HepG2 (cell line): ENCODE data around the gene ST3GAL2. TPM values are rescaled to one million over a fixed set of nuclear protein-coding genes. Genes with fewer than 3 reads are reported as not detected.

Experiments used
- ATAC-seq: fragments of 200-7000 bp; cut with Tn5 transposase; 3 replicates; pipeline ENCODE4 v1.9.1; 2020; ENCODE audit warnings: mild to moderate bottlenecking, moderate library complexity
- BruUV-seq: library from RNA; stranded (reverse); fragments of 400-500 nt; replicated peaks from 2 replicates; lab custom pipeline; 2021; lab: Mats Ljungman, UMichigan
- CTCF ChIA-PET: fragments of 300-600 bp; formaldehyde crosslinking; extraction: SDS; loops from one replicate; lab custom pipeline; 2021; ENCODE audit warnings: low total read pairs, inconsistent platforms, low intra/inter-chr PET ratio; lab: Yijun Ruan, JAX
- POLR2A ChIA-PET: fragments of 350-600 bp; sonication (Branson Sonifier 250); formaldehyde crosslinking; loops from one replicate; lab custom pipeline; 2020; ENCODE audit warnings: antibody characterized with exemption, inconsistent platforms; lab: Yijun Ruan, JAX
- DNase-seq: peaks from one replicate; pipeline ENCODE4 v3.0.0-alpha.2; 2015; ENCODE audit warnings: low spot score
- FAIRE-seq: peaks from 3 replicates; lab custom pipeline; 2011; peaks lifted over from hg19 to GRCh38; lab: Jason Lieb, UNC
- H2AFZ ChIP-seq: one replicate; pipeline ENCODE4 v1.6.1; 2011; ENCODE audit warnings: low read length, inconsistent platforms
- H3K27ac ChIP-seq: fragments of 300-600 bp; 3 replicates; pipeline ENCODE4 v1.8.0; 2011; ENCODE audit warnings: mixed run types, mild to moderate bottlenecking, mixed read lengths, low read length, inconsistent platforms; ENCODE audit not compliant: insufficient read depth; ENCODE audit errors: extremely low read length
- H3K27me3 ChIP-seq, 2 experiments: fragments of 200-600 bp in 1 of 2; 2 replicates in 1 of 2; 3 replicates in 1 of 2; pipeline versions ENCODE4 v1.6.0 to v1.8.0; 2011; ENCODE audit warnings: low read length in 2 of 2, mild to moderate bottlenecking in 2 of 2, moderate library complexity in 2 of 2, inconsistent platforms in 1 of 2; ENCODE audit not compliant: insufficient read depth in 2 of 2, control insufficient read depth in 1 of 2
- H3K36me3 ChIP-seq, 2 experiments: fragments of 200-600 bp in 1 of 2; replicated peaks in 1 of 2; 2 replicates in 1 of 2; 3 replicates in 1 of 2; pipeline versions ENCODE4 v1.5.1 to v1.8.0; 2011; ENCODE audit warnings: low read length in 2 of 2, inconsistent platforms in 1 of 2; ENCODE audit not compliant: insufficient read depth in 2 of 2, control insufficient read depth in 1 of 2
- H3K4me1 ChIP-seq: 2 replicates; pipeline ENCODE4 v1.5.1; 2012; ENCODE audit warnings: low read length, inconsistent platforms; ENCODE audit not compliant: insufficient read depth
- H3K4me2 ChIP-seq: 2 replicates; pipeline ENCODE4 v1.6.0; 2011; ENCODE audit warnings: low read depth, low read length, inconsistent platforms
- H3K4me3 ChIP-seq, 3 experiments: fragments of 200-600 bp in 1 of 3; sonication (generic), shearing (Covaris generic) in 1 of 3; replicated peaks in 1 of 3; 2 replicates each; pipeline ENCODE4 v1.5.1; 2011 to 2016; ENCODE audit warnings: low read length in 3 of 3, inconsistent platforms in 2 of 3, low read depth in 2 of 3, mild to moderate bottlenecking in 2 of 3, control low read depth in 1 of 3, mixed read lengths in 1 of 3; ENCODE audit not compliant: insufficient read depth in 1 of 3
- H3K79me2 ChIP-seq: one replicate; pipeline ENCODE4 v1.6.1; 2011; ENCODE audit warnings: low read length, inconsistent platforms; ENCODE audit not compliant: insufficient read depth
- H3K9ac ChIP-seq: 2 replicates; pipeline ENCODE4 v1.6.0; 2011; ENCODE audit warnings: mild to moderate bottlenecking, low read depth, low read length, inconsistent platforms; ENCODE audit not compliant: insufficient read depth
- H3K9me3 ChIP-seq: 2 replicates; pipeline ENCODE4 v1.5.1; 2012; ENCODE audit warnings: mild to moderate bottlenecking, low read length
- H4K20me1 ChIP-seq: 2 replicates; pipeline ENCODE4 v1.6.0; 2011; ENCODE audit warnings: inconsistent platforms, mild to moderate bottlenecking, low read length, moderate library complexity; ENCODE audit not compliant: insufficient read depth
- MXI1 ChIP-seq: IDR thresholded peaks from 3 replicates; pipeline ENCODE4 v1.6.1; 2012; ENCODE audit warnings: low read depth, low read length, inconsistent platforms, borderline replicate concordance
- PHB2 ChIP-seq: fragments of 450-650 bp; IDR thresholded peaks from 2 replicates; pipeline ENCODE4 v1.6.1; 2018; ENCODE audit not compliant: partially characterized antibody
- WGBS: methylation state at CpG from one replicate; pipeline ENCODE4 v1.1.6; 2017; ENCODE audit warnings: low lambda C conversion rate; 5-methylcytosine and 5-hydroxymethylcytosine counted together
- in situ Hi-C: cut with HindIII; loops from 2 replicates; pipeline ENCODE4 v1.10.0; 2017; ENCODE audit warnings: low pct_unique_long_range_greater_than_20kb; ENCODE audit not compliant: extremely low pct_ligation_motif_present
- intact Hi-C: fragments of 100-400 bp; cut with micrococcal nuclease; formaldehyde crosslinking; loops from one replicate; pipeline ENCODE4 v1.10.0; 2022; ENCODE audit not compliant: unreplicated experiment
- polyA plus RNA-seq, 8 experiments: library from polyadenylated mRNA; depleted of rRNA in 3 of 8; stranded (reverse) in 7 of 8; unstranded in 1 of 8; fragments of >200 nt; fragmentation: Illumina TruSeq in 4 of 8; extraction: Trizol in 4 of 8; gene quantifications; 2 replicates each; pipeline versions ENCODE4 v1.2.1 to v1.2.3, GENCODE V29; 2011 to 2016; ENCODE audit warnings: low read depth in 4 of 8, missing spikeins in 1 of 8, mixed read lengths in 1 of 8; ENCODE audit not compliant: insufficient read depth in 1 of 8
- total RNA-seq, 5 experiments: library from RNA; depleted of rRNA; stranded (reverse); fragments of >200 nt; fragmentation: Illumina TruSeq; extraction: Trizol; gene quantifications; 2 replicates each; pipeline ENCODE4 v1.2.3, GENCODE V29; 2016; ENCODE audit warnings: low read depth in 1 of 5
- TF ChIP-seq, protein P1 (sequence below): sonication (generic); formaldehyde crosslinking; IDR thresholded peaks from 2 replicates; pipeline ENCODE4 v1.5.0; 2020; ENCODE audit warnings: mild to moderate bottlenecking, missing genetic modification reagents
- TF ChIP-seq, protein P2 (sequence below): sonication (generic); formaldehyde crosslinking; IDR thresholded peaks from 2 replicates; pipeline ENCODE4 v1.4.0; 2020; ENCODE audit warnings: missing genetic modification reagents, borderline replicate concordance
- TF ChIP-seq, protein P3 (sequence below): sonication (generic); formaldehyde crosslinking; IDR thresholded peaks from 2 replicates; pipeline ENCODE4 v1.8.0; 2022; ENCODE audit warnings: mild to moderate bottlenecking, missing genetic modification reagents

The ST3GAL2 gene
- total and polyA plus RNA-seq, 2 of the 13 experiments (the other 11 are each of a cell fraction or from before 2014, with no cell fraction given) = 16.3 to 24.9 TPM

DNA sequence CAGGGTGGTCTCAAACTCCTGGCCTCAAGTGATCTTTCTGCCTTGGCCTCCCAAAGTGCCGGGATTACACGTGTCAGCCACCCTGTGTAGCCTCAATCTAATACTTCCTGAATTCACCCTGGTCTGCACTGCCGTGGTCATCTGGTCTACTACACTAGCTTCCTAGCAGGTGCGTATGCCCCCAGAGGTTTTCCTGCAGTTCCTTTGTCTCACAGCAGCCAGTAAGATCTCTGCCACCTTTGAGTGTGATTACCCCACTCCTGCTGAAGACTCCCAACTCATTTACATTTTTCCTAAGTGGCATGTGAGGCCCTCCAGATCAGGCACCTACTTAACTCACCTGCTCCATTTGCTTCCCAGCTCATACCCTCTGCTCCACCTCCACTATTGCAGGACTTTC is 97.3 kb downstream of the ST3GAL2 start:
- no peak for ATAC-seq
- Histone ChIP-seq H4K20me1 (no peaks in the 10 kb centered on the region), H3K79me2 (peaks cover 8% of the 10 kb centered on the region), H3K27ac (no peak overlapping the region), H3K4me3 (no peak overlapping the region)
- intact Hi-C loops (no loop called here), in situ Hi-C loops (no loop called here)
- BruUV-seq = no TSS peak
- CTCF ChIA-PET = no interaction called here
- TF ChIP-seq, protein P1, sequence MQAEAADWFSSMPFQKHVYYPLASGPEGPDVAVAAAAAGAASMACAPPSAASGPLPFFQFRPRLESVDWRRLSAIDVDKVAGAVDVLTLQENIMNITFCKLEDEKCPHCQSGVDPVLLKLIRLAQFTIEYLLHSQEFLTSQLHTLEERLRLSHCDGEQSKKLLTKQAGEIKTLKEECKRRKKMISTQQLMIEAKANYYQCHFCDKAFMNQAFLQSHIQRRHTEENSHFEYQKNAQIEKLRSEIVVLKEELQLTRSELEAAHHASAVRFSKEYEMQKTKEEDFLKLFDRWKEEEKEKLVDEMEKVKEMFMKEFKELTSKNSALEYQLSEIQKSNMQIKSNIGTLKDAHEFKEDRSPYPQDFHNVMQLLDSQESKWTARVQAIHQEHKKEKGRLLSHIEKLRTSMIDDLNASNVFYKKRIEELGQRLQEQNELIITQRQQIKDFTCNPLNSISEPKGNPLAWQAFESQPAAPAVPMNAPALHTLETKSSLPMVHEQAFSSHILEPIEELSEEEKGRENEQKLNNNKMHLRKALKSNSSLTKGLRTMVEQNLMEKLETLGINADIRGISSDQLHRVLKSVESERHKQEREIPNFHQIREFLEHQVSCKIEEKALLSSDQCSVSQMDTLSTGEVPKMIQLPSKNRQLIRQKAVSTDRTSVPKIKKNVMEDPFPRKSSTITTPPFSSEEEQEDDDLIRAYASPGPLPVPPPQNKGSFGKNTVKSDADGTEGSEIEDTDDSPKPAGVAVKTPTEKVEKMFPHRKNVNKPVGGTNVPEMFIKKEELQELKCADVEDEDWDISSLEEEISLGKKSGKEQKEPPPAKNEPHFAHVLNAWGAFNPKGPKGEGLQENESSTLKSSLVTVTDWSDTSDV = no peak
- TF ChIP-seq, protein P2, sequence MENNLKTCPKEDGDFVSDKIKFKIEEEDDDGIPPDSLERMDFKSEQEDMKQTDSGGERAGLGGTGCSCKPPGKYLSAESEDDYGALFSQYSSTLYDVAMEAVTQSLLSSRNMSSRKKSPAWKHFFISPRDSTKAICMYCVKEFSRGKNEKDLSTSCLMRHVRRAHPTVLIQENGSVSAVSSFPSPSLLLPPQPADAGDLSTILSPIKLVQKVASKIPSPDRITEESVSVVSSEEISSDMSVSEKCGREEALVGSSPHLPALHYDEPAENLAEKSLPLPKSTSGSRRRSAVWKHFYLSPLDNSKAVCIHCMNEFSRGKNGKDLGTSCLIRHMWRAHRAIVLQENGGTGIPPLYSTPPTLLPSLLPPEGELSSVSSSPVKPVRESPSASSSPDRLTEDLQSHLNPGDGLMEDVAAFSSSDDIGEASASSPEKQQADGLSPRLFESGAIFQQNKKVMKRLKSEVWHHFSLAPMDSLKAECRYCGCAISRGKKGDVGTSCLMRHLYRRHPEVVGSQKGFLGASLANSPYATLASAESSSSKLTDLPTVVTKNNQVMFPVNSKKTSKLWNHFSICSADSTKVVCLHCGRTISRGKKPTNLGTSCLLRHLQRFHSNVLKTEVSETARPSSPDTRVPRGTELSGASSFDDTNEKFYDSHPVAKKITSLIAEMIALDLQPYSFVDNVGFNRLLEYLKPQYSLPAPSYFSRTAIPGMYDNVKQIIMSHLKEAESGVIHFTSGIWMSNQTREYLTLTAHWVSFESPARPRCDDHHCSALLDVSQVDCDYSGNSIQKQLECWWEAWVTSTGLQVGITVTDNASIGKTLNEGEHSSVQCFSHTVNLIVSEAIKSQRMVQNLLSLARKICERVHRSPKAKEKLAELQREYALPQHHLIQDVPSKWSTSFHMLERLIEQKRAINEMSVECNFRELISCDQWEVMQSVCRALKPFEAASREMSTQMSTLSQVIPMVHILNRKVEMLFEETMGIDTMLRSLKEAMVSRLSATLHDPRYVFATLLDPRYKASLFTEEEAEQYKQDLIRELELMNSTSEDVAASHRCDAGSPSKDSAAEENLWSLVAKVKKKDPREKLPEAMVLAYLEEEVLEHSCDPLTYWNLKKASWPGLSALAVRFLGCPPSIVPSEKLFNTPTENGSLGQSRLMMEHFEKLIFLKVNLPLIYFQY (CRISPR knock-in tag) = no peak
- TF ChIP-seq MXI1 (no peak), PHB2 (no peak)
- TF ChIP-seq, protein P3, sequence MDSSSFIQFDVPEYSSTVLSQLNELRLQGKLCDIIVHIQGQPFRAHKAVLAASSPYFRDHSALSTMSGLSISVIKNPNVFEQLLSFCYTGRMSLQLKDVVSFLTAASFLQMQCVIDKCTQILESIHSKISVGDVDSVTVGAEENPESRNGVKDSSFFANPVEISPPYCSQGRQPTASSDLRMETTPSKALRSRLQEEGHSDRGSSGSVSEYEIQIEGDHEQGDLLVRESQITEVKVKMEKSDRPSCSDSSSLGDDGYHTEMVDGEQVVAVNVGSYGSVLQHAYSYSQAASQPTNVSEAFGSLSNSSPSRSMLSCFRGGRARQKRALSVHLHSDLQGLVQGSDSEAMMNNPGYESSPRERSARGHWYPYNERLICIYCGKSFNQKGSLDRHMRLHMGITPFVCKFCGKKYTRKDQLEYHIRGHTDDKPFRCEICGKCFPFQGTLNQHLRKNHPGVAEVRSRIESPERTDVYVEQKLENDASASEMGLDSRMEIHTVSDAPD (CRISPR knock-in tag) = no peak
- TF ChIP-seq, all 625 proteins: peak for 0
- no peak overlapping the region for H3K9ac ChIP-seq
- POLR2A ChIA-PET = no interaction called here
- FAIRE-seq = no peak
- H3K4me2 ChIP-seq = no peak overlapping the region
- 95% methylated on average over 4 of the region's 4 CpGs for WGBS
- H2AFZ ChIP-seq = no peak overlapping the region
- no peaks in the 10 kb centered on the region for H3K9me3 ChIP-seq
- H3K27me3 ChIP-seq = no peaks in the 10 kb centered on the region
- peaks cover 14% of the 10 kb centered on the region for H3K4me1 ChIP-seq
- DNase-seq = no peak
- H3K36me3 ChIP-seq = no peaks in the 10 kb centered on the region
